Measurements from ENCODE around the gene BCL2L12.

The BCL2L12 gene

DNA sequence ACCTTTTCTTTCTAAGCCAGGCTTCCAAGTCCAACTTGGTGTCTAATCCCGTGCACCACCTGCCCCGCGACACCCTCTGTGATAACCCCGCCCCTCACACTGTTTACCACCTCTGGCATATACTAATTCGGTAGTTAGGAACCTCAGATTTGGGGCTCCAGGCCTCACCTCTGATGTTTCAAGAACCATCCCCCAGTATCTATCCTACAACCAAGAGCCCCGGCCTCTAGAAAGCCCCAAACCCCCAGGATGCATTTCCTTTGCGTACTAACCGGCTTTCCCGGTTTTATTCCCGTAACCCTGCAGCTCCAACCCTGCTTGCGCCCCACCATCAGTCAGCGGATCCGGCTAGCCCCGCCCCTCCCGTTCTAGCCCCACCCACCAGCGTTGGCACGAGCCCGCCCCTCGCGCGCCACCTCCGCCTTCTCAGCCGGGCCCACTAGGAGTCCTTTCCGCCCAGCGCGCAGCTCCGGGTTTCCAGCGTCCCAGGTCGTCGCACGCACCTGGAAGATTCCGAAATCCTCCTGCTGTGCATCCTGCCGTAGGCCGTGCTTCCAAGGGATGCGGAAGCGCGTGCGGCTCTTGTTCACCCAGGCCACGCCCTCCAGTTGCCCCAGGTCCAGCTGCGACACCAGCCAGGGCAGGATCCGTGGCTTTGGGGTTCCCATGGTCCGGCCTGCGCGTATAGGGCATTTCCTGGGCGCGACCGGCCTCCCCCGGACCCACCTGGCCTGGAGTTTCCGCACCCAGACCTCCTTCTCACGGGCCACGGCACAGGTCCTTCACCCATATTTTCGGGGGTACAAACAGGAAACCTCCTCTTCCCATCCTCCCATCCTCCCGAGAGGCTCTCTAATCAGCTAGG lies 1.3 kb upstream of the BCL2L12 start:
- DNase-seq = peak; percentile 92

DNA sequence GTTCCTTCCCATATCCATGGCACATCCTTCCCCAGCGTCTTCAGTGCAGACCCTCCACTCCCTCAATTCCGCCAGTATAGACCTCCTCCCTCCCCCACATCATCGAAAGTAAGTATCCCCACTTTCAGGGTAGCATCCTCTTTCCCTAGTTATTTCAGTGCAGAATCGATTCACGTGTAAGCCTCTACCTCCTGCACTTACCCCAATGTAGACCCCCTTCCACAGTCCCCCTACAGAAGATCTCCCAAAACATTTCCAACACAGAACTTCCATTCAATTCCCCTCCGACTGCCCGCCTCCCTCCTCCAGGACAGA lies 740 bp upstream of the BCL2L12 start:
- DNase-seq = no peak

DNA sequence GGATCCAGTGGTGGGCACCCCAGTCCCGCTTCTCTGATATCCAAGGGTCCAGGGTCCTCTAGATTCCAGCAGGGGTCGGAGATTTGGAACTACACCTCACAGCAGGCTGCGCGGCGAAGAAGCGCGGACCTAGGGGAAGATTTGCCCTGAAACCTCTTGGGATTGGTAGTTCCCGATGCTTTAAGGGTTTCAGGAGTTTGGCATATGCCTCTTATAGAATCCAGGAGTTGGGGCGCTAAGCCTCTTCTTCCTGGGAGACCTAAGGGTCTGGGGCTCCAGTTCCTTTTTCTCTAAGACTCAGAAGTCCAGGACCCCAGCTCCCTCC lies 349 bp downstream of the BCL2L12 start:
- no peak for DNase-seq

DNA sequence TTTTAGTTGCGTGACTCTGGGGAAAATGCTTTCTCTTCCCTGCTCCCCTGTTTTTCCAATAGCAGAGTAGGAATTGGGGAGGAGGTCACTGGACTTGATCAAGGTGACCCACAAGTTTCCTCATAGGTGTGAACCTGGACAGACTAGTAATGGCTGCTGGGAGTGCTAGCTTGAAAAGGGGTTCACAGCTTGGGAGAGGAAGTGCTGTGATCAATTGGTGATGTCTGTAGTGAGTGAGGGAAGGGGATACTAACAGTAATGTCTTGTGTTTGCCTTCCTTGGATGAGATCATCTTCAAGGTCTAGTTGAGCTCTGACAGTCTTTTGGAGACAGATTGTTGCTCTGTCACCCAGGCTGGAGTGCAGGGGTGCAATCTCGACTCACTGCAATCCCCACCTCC lies 1.7 kb downstream of the BCL2L12 start:
- no peak for DNase-seq

DNA sequence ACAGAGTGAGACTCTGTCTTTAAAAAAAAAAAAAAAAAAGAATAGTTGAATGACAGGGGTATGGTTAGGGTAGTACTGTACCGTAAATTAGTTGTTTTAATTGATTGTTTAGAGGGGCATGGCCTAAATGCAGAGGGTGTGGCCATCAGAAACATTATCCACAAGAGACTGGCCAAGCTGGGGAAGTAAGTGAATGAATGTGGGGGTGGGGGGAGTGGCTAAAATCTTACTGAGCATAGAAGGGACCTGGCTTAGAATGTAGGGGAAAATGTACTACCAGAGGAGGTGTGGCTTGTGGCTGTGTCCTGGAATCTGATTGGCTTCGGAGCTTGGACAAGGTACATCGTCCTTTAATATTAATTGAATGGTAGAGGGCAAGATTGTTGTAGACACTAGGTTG lies 3.8 kb downstream of the BCL2L12 start:
- DNase-seq = no peak

DNA sequence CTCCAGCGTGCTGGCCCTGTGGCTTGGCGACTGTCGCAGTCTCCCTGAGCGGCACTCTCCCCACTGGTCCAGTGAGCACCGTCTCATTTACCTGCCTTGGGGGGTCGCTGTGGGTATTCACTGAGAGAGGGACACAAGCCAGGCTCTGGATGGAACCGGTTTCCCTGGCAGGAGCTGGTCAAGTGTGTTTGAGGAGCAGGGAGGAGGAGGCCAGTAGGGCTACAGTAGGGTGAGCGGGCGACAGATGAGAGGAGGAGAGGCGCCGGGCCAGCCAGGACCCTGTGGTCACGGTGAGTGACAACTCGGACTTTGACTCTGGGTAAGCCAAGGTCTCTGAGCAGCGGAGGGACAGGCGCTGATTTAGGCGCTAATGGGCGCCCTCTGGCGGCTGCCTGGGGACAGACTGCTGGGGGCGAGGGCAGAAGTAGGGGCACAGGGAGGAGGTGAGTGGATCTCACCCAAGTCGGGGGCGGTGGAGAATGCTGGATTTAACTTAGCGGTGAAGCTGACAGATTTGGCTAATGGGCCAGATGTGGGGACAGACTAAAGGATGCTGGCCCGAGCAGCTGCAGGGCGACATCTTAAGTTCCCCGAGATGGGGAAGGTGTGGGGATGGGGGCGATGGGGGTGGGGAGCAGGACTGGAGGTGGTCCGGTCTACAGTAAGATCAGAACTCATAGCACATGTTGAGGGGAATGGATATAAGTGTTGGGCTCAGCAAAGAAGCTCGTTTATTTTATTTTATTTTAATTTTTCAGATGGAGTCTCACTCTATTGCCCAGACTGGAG lies 6.6 kb downstream of the BCL2L12 start:
- DNase-seq = peak; percentile 85

DNA sequence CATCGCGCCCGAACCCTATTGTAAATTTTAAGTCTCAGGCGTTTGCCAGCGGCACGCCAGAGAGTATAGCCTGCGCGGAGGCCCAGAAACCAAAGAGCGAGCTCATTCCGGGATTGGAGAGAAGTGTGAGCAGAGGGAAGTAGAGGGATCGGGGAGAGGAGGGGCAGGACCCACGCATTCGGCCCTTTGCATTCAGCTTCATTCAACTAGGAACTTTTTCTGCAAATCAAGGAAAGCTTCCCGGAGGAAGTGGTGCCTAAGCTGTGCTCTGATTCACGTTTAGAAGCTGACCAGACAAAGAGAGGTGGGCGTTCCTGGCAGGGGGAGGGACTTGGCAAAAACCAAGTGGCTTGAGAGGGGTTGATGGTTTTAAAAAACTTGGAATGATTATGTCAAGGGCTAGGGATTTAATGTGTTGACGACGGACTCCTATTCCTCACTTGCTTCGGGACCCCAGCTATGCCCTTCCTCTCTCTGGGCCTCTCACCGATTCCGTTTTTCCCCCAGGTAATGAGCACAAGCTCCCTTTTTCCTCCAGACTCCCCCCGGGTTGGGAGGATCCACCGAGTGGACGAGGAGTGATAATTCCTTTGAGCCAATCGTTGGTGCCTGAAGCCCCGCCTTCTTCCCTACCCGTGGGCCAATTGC lies 10.5 kb downstream of the BCL2L12 start:
- peak; percentile 85 for DNase-seq

DNA sequence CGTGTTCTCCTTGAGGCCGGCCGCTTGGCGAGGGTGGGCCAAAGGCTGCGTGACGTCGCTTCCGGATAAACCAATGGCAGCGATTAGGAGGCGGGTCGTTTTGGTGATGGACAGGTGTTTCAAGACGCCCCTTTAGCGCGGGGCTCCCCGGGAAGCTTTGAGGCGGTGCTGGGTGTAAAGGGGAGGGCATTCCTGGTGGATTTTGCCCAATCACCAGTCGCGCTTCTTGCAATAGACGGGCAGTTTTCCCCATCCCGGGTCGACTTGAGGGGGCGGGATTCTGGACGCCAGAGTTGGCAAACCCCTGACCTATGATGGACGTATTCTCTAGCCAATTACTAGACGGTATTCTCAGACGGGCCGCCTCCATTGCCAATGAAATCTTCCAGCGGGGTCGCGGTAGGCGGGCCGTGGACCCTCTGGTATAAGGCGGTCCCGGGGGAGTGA lies 11.1 kb downstream of the BCL2L12 start:
- peak; percentile 100 for DNase-seq

DNA sequence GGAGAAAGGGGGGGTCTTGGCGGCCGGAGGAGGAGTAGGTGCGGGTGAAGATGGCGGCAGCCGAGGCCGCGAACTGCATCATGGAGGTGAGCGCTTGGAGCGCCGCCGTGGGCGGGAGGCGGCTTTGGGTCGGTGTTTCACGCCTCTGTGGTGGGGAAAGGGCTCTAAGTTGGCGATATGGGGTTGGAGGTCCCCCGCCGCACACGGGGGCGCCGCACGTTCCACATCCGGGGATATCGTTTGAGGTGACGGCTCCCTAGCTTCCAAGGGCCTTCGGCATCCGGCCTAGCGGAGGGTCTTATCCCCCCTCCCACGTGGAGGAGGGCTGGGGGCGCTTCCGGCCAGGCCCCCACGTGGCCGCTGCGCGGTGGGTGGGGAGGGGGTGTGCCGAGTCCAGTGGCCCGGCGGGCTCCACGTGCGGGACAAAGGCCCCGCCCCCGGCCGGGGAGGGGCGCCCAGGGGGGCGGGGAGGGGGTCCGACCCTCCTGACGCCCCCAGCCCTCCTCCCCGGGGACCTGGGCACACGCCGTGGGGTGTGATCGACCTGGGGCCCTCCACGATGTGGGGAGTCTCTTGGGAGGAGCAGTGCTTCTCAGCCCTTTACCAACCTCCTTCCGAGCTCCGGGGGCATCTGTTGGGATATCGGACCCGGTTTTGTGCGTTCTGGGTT lies 11.6 kb downstream of the BCL2L12 start, which contains the start of gene PRMT1:
Gene PRMT1 (plus strand): TSS at position 41 of the 670 bp plus-strand sequence. CDS start 10 bp downstream, at position 51.
- DNase-seq = peak; percentile 64

DNA sequence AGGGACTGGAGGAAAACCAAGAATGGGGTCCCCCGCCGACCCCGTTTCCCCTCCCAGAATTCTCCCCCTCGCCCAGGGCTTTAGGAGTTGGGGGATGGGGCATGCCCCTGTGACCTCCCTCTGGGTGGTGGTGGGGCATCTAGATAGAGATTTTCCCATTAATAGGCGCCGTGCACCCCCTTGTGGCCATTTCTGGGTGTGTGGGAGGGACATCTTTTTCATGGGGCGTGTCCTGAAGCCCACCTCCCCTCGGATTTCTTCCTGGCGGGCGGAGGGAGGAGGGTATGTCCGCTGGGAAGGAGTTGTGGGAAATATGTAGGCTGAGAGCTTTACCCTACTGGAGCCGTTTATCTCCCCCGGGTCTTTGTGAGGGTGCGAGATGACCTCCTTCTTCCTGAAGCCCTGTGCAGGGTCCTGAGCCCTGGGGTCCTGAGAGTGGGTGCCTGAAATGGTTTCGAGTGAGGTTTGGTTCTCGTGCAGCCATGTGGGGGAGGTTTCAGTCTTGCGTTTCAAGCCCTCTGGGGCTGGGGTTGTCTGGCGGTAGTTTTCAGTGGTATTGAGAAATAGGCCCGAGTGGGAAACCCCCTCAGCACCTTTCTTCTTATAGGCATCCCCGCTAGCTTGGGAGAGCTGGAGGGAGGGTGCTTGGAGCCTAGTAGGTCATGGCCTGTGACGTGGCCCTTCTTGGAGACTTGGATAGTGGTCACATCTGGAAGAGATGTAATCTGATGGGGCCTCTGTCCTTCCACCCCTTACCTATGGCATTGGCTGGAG lies 12.4 kb downstream of the BCL2L12 start:
- DNase-seq = peak; percentile 84

DNA sequence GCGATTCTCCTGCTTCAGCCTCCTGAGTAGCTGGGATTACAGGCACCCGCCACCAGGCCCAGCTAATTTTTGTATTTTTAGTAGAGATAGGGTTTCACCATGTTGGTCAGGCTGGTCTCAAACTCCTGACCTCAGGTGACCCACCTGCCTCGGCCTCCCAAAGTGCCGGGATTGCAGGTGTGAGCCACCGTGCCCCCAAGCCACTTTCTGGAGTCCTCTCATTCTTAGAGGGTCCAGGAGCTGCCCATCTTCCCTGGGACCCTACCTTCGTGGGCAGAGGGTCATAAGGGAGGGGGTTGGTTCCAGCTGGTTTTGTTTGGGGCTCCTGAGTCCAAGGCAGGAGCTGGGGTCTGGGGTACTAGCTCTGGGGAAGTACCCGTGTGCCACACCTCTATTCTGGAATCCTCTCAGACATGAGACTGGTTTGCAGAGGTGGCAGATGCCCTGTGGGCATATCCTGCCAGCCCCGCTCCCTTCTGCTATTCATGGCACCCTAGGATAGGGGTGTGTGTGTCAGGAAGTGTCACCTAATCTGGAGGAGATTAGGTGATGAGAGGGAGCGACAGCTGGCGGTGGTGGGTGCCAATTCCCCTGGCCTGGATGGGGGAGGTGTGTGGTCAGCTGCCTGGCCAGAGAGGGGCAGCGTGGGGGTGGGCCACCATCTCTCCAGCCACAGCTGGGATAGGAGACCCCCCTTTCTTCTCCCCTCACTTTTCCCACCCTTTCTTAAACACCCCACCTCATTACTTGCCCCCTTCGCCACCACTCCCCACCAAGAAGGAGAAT lies 13.4 kb downstream of the BCL2L12 start:
- no peak for DNase-seq

DNA sequence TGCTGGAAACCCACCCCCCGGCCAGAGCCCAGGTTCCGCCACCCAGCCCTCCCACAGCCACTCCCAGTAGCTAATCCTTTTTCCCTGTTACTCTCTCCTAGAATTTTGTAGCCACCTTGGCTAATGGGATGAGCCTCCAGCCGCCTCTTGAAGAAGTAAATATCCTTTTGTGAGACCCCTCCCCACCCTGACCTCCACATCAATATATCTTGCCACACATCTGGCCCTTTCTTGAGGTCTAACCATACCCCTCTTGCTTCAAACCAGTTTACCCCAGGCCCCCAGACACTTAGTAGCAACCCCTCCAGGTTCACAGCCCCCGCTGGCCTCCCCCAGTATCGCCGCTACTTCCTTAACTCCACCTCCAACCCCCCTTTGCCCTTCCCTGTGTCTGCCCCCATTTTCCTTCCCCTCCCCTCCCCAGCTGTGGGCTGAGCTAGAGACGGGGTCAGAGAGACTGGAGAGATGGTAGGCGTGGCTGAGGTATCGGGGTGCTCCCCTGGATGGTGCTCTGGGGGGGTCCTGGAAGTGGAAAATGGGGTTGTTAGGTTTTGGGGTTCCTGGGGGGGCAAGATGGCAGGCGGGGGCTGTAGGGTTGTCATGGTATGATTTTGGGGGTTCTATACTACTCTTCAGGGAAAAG lies 14.2 kb downstream of the BCL2L12 start:
- DNase-seq = no peak

DNA sequence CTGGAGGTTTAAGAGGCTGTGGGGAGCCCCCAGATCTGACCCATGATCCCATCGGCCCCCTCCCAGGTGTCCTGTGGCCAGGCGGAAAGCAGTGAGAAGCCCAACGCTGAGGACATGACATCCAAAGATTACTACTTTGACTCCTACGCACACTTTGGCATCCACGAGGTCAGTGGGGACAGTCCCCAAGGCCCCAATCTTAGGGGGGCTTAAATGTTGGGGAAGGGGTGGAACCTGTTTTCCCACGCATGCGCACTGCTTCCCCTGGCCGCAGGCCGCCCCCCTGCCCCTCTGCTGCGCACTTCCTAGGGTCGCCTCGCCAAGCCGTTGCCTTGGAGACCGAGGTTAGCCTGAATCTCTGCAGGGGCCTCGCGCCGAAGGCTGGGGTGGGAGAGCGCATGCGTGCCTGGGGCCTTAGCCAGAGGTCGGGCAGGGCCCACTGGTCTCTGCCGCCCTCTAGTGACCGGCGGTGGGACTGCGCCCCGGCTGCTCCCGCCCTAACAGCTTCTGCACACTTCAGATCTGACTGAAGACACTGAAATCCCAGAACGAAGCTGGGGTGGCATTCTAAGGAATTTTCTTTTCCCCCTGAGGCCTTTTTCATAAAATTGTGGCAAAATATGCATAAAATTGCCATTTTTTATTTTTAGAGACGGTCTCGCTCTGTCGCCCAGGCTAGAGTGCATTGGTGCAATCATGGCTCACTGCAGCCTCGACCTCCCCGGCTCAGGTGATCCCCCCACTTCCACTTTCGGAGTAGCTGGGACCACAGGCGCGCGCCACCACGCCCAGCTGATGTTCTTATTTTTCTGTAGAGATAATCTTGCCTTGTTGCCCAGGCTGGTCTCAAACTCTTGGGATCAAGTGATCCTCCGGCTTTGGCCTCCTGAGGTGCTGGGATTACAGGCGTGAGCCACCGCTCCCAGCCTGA lies 15.0 kb downstream of the BCL2L12 start:
- DNase-seq = peak; percentile 95

DNA sequence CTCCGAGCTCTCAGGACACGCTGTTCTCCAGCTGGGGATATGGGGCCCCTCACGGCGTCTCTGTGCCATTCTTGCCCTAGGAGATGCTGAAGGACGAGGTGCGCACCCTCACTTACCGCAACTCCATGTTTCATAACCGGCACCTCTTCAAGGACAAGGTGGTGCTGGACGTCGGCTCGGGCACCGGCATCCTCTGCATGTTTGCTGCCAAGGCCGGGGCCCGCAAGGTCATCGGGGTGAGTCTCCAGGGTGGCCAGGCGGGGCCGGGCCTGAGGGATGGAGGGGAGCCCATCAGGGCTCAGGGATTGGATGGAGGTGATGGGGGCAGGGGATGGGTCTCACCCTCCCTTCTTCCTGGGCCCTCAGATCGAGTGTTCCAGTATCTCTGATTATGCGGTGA lies 16.1 kb downstream of the BCL2L12 start:
- DNase-seq = no peak

DNA sequence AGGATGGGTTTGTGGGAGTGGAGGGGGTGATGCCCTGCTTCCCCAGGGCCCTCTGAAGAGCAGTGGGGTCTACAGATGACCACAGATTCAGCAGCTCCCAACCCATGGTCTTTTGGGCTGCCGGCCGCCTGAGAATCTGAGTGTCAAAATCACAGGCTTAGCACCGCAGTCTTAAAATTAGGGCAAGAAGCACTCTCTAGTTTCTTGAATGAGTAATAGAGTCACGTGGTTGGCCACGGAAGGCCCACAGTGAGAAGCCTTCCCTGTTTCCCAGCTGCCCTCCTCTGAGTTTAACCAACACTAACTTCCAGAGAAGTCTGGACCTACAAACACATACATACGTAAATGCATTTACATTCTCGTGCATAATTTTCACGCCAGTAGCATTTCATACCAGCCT lies 16.5 kb downstream of the BCL2L12 start:
- DNase-seq = peak; percentile 24

DNA sequence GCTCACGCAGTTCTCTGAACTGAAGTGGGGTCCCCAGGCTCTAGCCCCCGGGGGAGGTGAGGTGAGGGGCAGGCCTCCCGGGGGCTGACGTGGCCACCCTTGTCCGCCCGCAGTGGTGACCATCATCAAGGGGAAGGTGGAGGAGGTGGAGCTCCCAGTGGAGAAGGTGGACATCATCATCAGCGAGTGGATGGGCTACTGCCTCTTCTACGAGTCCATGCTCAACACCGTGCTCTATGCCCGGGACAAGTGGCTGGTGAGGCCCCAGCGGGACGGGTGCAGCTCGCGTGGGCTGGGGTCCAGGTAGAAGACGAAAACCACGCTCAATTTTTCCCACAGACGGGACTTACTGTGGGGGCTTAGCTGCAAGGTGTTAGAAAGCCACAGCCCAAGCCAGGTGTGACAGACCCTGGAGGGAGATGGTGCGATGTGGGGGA lies 18.1 kb downstream of the BCL2L12 start:
- no peak for DNase-seq

DNA sequence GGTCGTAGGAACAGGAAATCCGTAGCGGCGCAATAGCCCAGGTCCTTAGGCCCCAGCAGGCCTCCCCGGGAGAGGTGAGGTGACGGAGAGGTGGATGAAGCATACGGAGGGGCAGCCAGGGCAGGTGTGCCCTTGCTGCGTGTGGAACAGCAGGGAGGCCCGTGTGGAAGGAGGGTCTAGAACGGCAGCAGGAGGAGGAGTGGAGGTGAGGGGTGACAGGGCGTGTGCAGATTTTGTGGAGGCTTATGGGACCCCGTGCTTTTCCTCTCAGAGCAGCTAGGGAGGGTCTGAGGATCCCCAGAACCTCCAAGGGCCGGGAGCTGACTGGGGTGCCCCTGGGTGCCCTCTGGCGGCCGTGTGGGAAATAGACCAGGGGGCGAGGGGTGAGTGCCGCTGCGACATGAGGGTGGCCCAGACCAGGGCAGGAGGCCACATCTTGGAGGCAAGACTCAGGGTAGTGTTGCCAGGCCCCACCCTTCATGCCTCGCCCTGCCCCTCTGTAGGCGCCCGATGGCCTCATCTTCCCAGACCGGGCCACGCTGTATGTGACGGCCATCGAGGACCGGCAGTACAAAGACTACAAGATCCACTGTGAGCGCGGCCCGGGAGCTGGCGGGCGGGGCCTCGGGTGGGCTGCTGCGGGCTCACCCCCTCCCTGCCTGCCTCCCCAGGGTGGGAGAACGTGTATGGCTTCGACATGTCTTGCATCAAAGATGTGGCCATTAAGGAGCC lies 18.7 kb downstream of the BCL2L12 start:
- peak; percentile 50 for DNase-seq

DNA sequence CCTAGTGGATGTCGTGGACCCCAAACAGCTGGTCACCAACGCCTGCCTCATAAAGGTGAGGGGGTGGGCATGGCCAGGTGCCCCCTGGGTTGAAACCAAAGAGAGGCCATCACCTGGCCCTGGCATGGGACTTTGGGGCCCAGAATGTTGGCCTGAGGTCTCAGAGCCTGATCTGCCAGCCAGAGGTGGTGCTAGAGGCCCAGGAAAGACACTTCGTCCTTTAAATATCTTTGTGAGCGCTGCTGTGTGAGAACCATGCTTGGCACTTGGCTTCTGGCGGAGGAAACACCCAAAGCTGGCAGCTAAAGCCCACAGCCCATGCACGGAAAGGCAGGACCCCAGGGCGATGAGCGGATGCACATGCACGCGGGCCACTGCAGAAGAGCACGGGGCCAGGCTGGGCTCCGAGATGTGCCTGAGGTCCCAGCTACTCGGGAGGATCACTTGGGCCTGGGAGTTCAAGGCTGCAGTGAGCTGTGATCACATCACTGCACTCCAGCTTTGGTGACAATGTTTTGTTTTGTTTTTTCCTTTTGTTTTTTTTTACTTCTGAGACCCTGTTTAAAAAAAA lies 19.3 kb downstream of the BCL2L12 start:
- DNase-seq = no peak
